ENCODE measurements around the gene GJD4.

The GJD4 gene

GRCh38 chr10:35575640-35576039 is 29.5 kb upstream of the GJD4 start:
- in situ Hi-C loops (cut with MboI; ENCODE audit: low pct_unique_long_range_greater_than_20kb, low sequenced_read_pairs, unreplicated experiment) = no loop called here
- no peak for DNase-seq (ENCODE audit: low spot score)
- no peak for TF ChIP-seq CTCF (IDR thresholded peaks at IDR 0.05; ENCODE audit: extremely low read depth, insufficient read depth, missing control alignments)

GRCh38 chr10:35576730-35577129 is 28.4 kb upstream of the GJD4 start:
- DNase-seq (ENCODE audit: low spot score) = no peak
- no peak for TF ChIP-seq CTCF (IDR thresholded peaks at IDR 0.05; ENCODE audit: extremely low read depth, insufficient read depth, missing control alignments)
- in situ Hi-C loops (cut with MboI; ENCODE audit: low pct_unique_long_range_greater_than_20kb, low sequenced_read_pairs, unreplicated experiment) = no loop called here

- in situ Hi-C loops (cut with MboI; ENCODE audit: low pct_unique_long_range_greater_than_20kb, low sequenced_read_pairs, unreplicated experiment) = no loop called here
- no peak for TF ChIP-seq CTCF (IDR thresholded peaks at IDR 0.05; ENCODE audit: extremely low read depth, insufficient read depth, missing control alignments)
Observed at GRCh38 chr10:35577926-35578617, 27.1 kb upstream of the GJD4 start.

GRCh38 chr10:35578618-35578956 is 26.6 kb upstream of the GJD4 start:
- DNase-seq (ENCODE audit: low spot score) = no peak
- in situ Hi-C loops (cut with MboI; ENCODE audit: low pct_unique_long_range_greater_than_20kb, low sequenced_read_pairs, unreplicated experiment) = no loop called here
- no peak for TF ChIP-seq CTCF (IDR thresholded peaks at IDR 0.05; ENCODE audit: extremely low read depth, insufficient read depth, missing control alignments)

More at GRCh38 chr10:35577926-35578617, 27.1 kb upstream of the GJD4 start:
- DNase-seq (ENCODE audit: low spot score) = no peak

- no peak for TF ChIP-seq CTCF (IDR thresholded peaks at IDR 0.05; ENCODE audit: extremely low read depth, insufficient read depth, missing control alignments)
- no peak for DNase-seq (ENCODE audit: low spot score)
- in situ Hi-C loops (cut with MboI; ENCODE audit: low pct_unique_long_range_greater_than_20kb, low sequenced_read_pairs, unreplicated experiment) = no loop called here
Observed at GRCh38 chr10:35579116-35579515, 26.0 kb upstream of the GJD4 start.

- no peak for DNase-seq (ENCODE audit: low spot score)
- no peak for TF ChIP-seq CTCF (IDR thresholded peaks at IDR 0.05; ENCODE audit: extremely low read depth, insufficient read depth, missing control alignments)
- in situ Hi-C loops (cut with MboI; ENCODE audit: low pct_unique_long_range_greater_than_20kb, low sequenced_read_pairs, unreplicated experiment) = no loop called here
Observed at GRCh38 chr10:35579726-35580422, 25.3 kb upstream of the GJD4 start.

Measured in GM13977 (cell line).